Measurements from ENCODE around the gene NPC1.
"Not testable (repeated sequence)": the region's sequence is repeated elsewhere in the genome, so short reads cannot be mapped to it uniquely, and the experiment has no call there.

NPC1 gene

DNA sequence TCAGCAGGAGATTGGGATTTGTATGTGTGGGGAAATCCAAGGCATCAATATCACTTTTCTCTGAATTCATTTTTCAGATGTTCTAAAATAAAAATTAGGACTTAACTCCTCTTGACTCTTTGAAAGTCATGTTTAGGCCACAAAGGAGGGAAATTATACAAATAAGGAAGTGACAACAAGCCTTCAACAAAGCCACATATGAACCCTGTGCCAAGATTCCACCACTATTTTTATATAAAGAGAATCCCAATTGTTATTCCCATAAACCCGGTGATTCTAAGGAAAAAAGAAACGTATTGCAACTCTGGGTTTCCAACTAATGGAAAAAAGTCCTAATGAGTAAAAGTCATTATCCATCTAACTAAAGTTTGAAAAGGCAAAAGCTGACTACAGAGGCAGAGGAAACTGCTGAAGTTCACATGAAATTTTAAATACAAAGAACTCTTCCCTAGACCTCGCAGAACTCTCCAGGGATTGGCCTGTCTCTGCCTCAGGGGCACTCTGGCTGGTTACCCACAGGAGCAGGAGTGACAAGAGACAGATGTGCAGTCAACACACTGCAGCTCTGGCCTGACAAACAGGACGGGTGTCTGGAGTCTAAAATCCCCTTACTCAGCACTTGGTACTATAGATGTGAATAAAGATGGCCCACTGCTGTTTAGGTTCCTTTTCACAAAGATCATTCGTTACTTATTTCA is 11.5 kb downstream of the NPC1 start:
- no peak for DNase-seq (ENCODE audit: low spot score)

- peak; percentile 24 for DNase-seq (ENCODE audit: low spot score)
Measured at GRCh38 chr18:23573626-23574431, 12.5 kb downstream of the NPC1 start.

GRCh38 chr18:23573020-23573419 is 13.3 kb downstream of the NPC1 start:
- DNase-seq (ENCODE audit: low spot score), result no peak

DNA sequence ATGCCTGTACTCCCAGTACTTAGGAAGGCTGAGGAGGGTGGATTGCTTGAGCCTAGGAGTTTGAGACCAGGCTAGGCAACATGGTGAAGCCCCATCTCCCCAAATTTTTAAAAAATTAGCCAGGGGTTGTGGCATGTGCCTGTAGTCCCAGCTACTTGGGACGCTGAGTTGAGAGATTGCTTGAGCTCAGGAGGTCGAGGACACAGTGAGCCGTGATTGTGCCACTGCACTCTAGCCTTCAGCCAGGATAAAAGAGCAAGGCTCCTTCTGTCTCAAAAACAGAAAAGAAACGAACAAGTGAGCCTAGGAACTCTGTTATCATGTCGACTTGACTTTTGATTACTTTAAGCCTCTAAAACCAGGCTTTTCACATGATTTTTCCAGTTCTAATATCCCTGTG is 13.7 kb downstream of the NPC1 start:
- DNase-seq (ENCODE audit: low spot score), result no peak

DNA sequence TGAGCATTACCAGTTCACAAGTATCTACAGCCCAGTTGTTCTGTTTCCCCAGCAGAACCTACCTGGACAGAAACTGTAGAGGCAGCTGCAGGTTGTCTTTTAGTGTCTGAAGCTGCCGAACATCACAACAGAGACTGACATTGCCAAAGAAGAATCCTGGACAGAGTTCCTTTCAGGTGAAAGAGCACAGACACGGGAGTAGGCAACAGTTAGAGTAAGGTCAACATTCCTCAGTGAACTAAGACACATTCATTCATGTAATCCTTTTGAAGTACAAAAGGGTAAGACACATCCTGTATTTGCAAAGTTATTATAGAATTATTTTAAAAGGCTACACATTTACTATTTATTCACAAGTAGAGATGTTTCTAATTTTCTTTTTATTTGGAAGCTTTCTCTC is 14.3 kb downstream of the NPC1 start:
- DNase-seq (ENCODE audit: low spot score), result no peak

- no peak for DNase-seq (ENCODE audit: low spot score)
Measured at GRCh38 chr18:23570912-23571504, 15.3 kb downstream of the NPC1 start.

DNA sequence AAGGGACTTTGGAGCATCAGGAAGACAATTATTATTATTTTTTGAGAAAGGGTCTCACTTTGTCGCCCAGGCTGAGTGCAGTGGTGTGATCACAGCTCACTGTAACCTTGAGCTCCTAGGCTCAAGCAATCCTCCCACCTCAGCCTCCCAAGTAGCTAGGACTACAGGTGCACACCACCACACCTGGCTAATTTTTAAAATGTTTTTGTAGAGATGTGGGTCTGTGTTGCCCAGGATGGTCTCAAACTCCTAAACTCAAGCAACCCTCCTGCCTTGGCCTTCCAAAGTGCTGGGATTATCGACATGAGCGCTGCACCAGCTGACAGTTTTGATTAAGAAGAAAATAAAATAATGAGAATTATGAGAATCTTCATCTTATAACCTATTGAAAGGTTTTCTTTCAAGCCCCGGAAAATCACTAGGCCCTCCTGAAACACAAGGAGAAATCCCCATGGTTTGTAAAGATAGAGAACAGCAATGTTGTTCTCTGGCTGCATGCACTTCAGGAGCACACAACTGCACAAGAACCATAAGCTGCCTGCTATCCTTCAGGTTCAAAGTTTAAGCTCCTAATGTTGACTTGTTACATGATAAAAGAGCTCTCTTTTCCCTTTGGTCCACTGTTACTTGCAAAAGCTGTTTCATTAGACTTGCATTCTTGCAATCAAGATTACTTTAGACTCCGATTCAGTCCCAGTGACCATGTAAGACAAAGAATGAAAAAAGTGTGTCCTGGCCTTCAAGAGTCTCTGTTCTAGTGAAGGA is 16.8 kb downstream of the NPC1 start:
- no peak for DNase-seq (ENCODE audit: low spot score)

GRCh38 chr18:23568281-23569138 is 17.8 kb downstream of the NPC1 start:
- no peak for DNase-seq (ENCODE audit: low spot score)

GRCh38 chr18:23567671-23568070 is 18.6 kb downstream of the NPC1 start:
- DNase-seq (ENCODE audit: low spot score), result no peak

DNA sequence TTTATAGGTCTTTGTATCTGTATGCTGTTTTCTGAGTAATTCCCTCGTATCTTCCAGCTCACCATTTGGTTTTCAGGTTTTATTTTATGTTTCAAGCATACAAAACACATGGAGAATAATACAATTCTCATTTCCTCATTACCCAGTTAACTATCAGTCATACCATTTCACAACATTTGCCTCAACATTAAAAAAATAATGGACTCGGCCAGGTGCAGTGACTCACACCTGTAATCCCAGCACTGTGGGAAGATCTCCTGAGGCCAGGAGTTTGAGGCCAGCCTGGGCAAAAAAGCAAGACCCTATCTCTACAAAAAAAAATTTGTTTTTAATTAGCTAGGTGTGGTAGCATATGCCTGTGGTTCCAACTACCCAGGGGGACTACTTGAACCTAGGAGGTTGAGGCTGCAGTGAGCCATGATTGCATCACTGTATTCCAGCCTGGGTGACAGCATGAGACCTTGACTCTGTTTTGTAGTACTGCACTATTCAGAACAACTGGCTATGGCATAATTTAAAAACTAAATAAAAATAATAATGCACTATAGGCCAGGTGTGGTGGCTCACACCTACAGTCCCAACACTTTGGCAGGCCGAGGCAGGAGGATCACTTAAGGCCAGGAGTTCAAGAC is 20.3 kb downstream of the NPC1 start:
- no peak for DNase-seq (ENCODE audit: low spot score)

- DNase-seq (ENCODE audit: low spot score), result peak; percentile 60
Measured at GRCh38 chr18:23563377-23564043, 22.8 kb downstream of the NPC1 start.

- no peak for DNase-seq (ENCODE audit: low spot score)
Measured at GRCh38 chr18:23560186-23560585, 26.1 kb downstream of the NPC1 start.

DNA sequence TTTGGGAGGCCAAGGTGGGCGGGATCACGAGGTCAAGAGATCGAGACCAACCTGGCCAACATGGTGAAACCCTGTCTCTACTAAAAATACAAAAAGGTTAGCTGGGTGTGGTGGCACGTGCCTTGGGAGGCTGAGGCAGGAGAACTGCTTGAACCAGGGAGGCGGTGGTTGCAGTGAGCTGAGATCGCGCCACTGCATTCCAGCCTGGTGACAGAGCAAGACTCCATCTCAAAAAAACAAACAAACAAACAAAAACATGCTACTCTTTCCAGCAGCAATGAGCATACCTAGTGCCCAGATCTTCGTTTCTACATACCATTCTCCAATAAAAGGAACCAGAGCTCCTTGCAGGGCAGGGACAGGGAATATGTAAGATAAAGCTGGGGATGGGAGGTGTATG is 28.8 kb downstream of the NPC1 start:
- DNase-seq (ENCODE audit: low spot score), result not testable (repeated sequence)

DNA sequence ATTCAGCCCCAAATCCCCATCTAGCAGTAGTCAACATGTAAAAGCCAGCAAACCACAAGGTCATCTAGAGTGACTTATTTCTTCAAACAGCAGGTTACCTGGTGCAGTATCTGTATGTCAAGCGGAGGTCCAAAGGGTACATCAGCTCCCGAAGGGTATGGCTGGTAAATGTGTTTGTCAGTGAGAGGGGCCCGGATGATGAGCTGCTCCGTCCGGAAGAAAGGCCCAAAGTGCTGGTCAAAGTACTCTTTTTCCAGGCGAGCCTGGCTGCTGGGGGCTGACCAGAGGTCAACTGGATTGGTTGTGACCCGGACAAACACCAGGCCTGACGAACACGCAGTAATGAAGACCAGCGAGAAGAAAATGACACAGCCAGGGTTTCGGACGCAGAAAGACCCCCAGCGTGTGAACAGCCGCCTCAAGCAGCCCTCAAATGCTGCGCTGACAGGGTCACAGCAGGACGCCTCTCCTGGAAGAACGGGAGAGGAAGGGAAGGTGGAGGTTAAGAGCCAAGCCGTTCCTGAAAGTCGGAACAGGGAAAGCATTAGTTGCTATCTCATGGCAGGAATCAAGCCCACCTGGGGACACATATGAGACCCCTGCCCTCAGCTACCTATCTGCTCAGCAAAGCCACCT is 30.0 kb downstream of the NPC1 start:
- DNase-seq (ENCODE audit: low spot score), result no peak

GRCh38 chr18:23553887-23554286 is 32.4 kb downstream of the NPC1 start:
- DNase-seq (ENCODE audit: low spot score), result no peak

DNA sequence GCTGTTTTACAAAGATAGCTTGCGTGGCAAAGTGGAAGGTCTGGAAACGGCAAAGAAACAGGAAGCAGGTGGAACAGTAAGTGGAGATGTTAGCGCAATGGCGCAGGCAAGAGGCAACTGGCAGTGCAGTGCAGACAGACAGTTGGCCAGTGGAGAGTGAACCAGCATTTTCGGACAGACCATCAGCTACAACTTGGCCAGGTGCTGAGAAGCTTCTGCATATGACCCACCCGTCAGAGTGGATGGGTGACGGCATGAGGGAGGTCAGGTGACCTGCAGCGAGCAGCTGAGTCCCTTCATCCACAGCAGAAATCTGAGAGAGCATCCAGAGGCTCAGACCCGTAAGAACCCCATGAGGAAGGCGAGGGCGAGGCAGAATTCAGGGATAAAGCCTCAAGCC is 33.8 kb downstream of the NPC1 start:
- no peak for DNase-seq (ENCODE audit: low spot score)

DNA sequence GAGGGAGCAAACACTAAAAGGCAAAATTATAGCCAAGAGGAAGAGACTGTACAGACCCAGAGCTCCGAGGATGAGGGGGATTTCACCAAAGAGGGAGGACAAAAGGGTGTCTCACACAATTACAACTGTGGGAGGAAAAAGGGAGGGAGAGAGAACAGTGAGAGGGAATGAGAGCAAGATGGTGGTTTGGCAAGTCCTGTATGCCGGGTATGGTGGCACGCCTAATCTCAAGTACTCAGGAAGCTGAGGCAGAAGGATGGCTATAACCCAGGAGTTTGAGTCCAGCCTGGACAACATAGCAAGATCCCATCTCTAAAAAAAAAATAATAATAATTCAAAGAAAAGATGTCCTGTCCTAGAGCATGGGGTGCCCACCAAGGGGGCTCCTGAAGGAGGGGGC is 34.3 kb downstream of the NPC1 start:
- no peak for DNase-seq (ENCODE audit: low spot score)

DNA sequence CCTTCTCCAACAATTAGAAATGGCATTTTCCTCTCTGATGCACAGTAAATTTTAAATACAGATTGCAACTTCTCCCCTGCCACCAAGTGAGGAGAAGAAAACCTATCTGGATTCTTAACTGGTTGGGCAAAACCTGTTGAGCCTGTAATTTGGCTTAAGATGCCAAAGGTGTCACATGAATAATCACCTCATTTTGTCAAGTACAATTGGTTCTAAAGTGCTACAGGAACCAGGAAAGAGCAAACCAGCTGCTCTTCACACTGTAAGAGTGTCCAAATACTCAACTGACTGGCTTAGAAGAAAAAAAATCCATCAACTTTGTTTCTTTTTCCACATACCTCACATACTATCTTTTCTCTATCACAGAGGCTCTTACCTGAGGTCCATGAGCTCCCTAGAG is 35.4 kb downstream of the NPC1 start:
- DNase-seq (ENCODE audit: low spot score), result no peak

DNA sequence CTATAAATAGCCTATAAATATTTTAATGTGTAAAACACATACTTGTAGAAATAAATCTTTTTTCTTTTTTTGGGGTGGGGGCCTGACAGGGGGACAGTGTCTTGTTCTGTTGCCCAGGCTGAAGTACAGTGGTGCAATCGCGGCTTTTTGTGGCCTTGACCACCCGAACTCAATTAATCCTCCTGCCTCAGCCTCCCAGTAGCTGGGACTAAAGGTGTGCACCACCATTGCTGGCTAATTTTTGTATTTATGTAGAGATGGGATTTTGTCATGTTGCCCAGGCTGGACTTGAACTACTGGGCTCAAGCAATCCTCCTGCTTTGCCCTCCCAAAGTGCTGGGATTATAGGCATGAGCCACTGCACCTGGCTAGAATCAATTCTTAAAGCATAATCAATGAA is 37.6 kb downstream of the NPC1 start:
- DNase-seq (ENCODE audit: low spot score), result no peak

DNA sequence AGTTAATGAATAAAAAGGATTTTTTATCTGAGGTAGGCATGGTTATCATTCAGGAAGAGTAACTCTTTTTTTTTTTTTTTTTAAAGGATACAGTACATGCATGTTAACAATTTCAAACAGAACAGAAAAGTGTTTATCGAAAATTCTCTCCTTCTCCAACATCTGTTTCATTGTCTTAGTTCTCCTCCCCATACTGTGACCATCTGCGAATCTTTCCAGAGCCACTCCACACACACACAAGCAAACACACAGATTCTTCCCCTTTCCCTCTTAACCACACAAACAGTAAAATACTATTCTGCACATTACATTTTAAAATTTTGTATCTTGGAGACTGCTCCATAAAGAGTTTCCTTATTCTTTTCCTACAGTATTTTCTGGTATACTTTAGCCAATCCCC is 38.0 kb downstream of the NPC1 start:
- DNase-seq (ENCODE audit: low spot score), result no peak

Data from SW480 (cell line).